A673 (cell line): ENCODE results near the gene MRFAP1. TPM values are rescaled to one million over a fixed set of nuclear protein-coding genes. Genes with fewer than 3 reads are reported as not detected.

Experiments used
- BruUV-seq: library from RNA; stranded (reverse); fragments of 400-500 nt; replicated peaks from 2 replicates; lab custom pipeline; 2021; lab: Mats Ljungman, UMichigan
- CTCF ChIA-PET: fragments of 300-600 bp; sonication (Branson Sonifier 250); formaldehyde crosslinking; loops from one replicate; lab custom pipeline; 2022; ENCODE audit warnings: antibody characterized with exemption; lab: Charles Lee
- POLR2A ChIA-PET: fragments of 300-600 bp; sonication (Branson Sonifier 250); formaldehyde crosslinking; loops from one replicate; lab custom pipeline; 2022; ENCODE audit warnings: antibody characterized with exemption; ENCODE audit not compliant: low non-redundant PET; lab: Charles Lee
- DNase-seq: peaks from one replicate; pipeline ENCODE4 v3.0.0-alpha.2; 2015; ENCODE audit warnings: low spot score
- H3K27ac ChIP-seq: fragments of 200-600 bp; sonication (generic); 2 replicates; pipeline ENCODE4 v1.5.1; 2016; ENCODE audit warnings: mixed run types, low read depth, mild to moderate bottlenecking, mixed read lengths, antibody characterized with exemption, low read length; ENCODE audit not compliant: poor library complexity, severe bottlenecking
- H3K27me3 ChIP-seq: fragments of 200-600 bp; sonication (generic); replicated peaks from 2 replicates; pipeline ENCODE4 v1.6.1; 2017; ENCODE audit warnings: mixed run types, low read depth, mild to moderate bottlenecking, mixed read lengths, antibody characterized with exemption, low read length; ENCODE audit not compliant: insufficient read depth, poor library complexity
- H3K36me3 ChIP-seq: fragments of 200-600 bp; sonication (generic); 2 replicates; pipeline ENCODE4 v1.6.1; 2016; ENCODE audit warnings: mixed run types, mild to moderate bottlenecking, mixed read lengths, antibody characterized with exemption, low read length; ENCODE audit not compliant: insufficient read depth, poor library complexity, severe bottlenecking
- H3K4me1 ChIP-seq: fragments of 200-600 bp; sonication (generic); 2 replicates; pipeline ENCODE4 v1.6.1; 2017; ENCODE audit warnings: mixed run types, mild to moderate bottlenecking, mixed read lengths, antibody characterized with exemption, low read length; ENCODE audit not compliant: insufficient read depth, poor library complexity, severe bottlenecking
- H3K4me3 ChIP-seq: fragments of 200-600 bp; sonication (generic); 2 replicates; pipeline ENCODE4 v1.5.1; 2016; ENCODE audit warnings: low read depth, mixed run types, mild to moderate bottlenecking, mixed read lengths, low read length; ENCODE audit not compliant: poor library complexity, severe bottlenecking
- H3K9me3 ChIP-seq: fragments of 200-600 bp; sonication (generic); 2 replicates; pipeline ENCODE4 v1.6.1; 2016; ENCODE audit warnings: mixed run types, low read depth, mild to moderate bottlenecking, mixed read lengths, antibody characterized with exemption, low read length; ENCODE audit not compliant: poor library complexity, severe bottlenecking
- CTCF ChIP-seq: fragments of 300-800, 200-600 bp; sonication (generic); conservative IDR thresholded peaks from 2 replicates; pipeline ENCODE4 v1.5.1; 2017; ENCODE audit warnings: low read depth, mild to moderate bottlenecking, antibody characterized with exemption, low read length, moderate library complexity, mixed read lengths
- EZH2 ChIP-seq: fragments of 200-600 bp; sonication (generic); IDR thresholded peaks from 2 replicates; pipeline ENCODE4 v1.6.1; 2017; ENCODE audit warnings: borderline replicate concordance, low read depth, mild to moderate bottlenecking, mixed read lengths, antibody characterized with exemption, low read length; ENCODE audit not compliant: poor library complexity, severe bottlenecking
- intact Hi-C: fragments of 100-400 bp; cut with micrococcal nuclease; formaldehyde crosslinking; loops from one replicate; pipeline ENCODE4 v1.10.0; 2022; ENCODE audit not compliant: unreplicated experiment
- total RNA-seq: library from RNA; stranded (reverse); gene quantifications from 2 replicates; pipeline ENCODE4 v1.2.3, GENCODE V29; 2021

MRFAP1 gene
- total RNA-seq, 1 experiment from 2014 or later = 402 TPM

- intact Hi-C loops = no loop called here
- POLR2A ChIA-PET = no interaction called here
- H3K36me3 ChIP-seq = no peaks in the 10 kb centered on the region
- no peak for DNase-seq
- no peak for TF ChIP-seq CTCF
- no peak for TF ChIP-seq EZH2
- H3K27ac ChIP-seq = no peak overlapping the region
- CTCF ChIA-PET = no interaction called here
- no peaks in the 10 kb centered on the region for H3K27me3 ChIP-seq
- no TSS peak for BruUV-seq
- no peak overlapping the region for H3K4me3 ChIP-seq
- no peaks in the 10 kb centered on the region for H3K4me1 ChIP-seq
- peaks cover 5% of the 10 kb centered on the region for H3K9me3 ChIP-seq
Observed at GRCh38 chr4:6609415-6610079, 30.9 kb upstream of the MRFAP1 start.

DNA sequence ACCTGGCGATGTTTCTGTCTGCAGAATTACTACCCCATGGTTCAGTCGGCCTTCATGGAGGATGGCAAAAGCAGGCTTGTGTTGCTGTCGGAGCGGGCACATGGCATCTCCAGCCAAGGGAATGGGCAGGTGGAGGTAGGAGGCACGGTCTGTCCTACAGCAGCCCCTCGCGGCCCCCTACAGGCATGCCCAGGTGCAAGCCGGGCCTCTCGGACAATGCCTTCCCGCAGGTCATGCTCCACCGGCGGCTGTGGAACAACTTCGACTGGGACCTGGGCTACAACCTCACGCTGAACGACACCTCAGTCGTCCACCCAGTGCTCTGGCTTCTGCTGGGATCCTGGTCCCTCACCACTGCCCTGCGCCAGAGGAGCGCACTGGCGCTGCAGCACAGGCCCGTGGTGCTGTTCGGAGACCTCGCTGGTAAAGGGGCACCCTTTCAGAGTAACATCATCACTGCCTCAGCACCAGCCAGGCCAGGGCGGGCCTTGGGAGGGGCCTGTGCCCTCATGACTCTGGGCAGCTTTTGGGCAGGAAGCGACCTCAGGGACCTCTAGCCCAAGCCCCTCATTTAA lies 29.5 kb upstream of the MRFAP1 start:
- H3K36me3 ChIP-seq = no peaks in the 10 kb centered on the region
- CTCF ChIA-PET = no interaction called here
- DNase-seq = no peak

GRCh38 chr4:6612961-6613675 lies 27.4 kb upstream of the MRFAP1 start:
- H3K9me3 ChIP-seq = no peaks in the 10 kb centered on the region
- H3K4me3 ChIP-seq = no peak overlapping the region
- DNase-seq = no peak
- intact Hi-C loops = no loop called here
- H3K27me3 ChIP-seq = no peaks in the 10 kb centered on the region
- no peaks in the 10 kb centered on the region for H3K36me3 ChIP-seq
- BruUV-seq = no TSS peak
- H3K27ac ChIP-seq = no peak overlapping the region
- TF ChIP-seq EZH2 = no peak
- no peak for TF ChIP-seq CTCF
- ChIA-PET POLR2A (no interaction called here), CTCF (no interaction called here)
- no peaks in the 10 kb centered on the region for H3K4me1 ChIP-seq

More for the DNA sequence above, 29.5 kb upstream of the MRFAP1 start:
- Histone ChIP-seq H3K4me1 (no peaks in the 10 kb centered on the region), H3K27ac (no peak overlapping the region), H3K9me3 (no peaks in the 10 kb centered on the region), H3K4me3 (no peak overlapping the region), H3K27me3 (no peaks in the 10 kb centered on the region)
- intact Hi-C loops = no loop called here
- no peak for TF ChIP-seq CTCF
- TF ChIP-seq EZH2 = no peak
- POLR2A ChIA-PET = no interaction called here
- BruUV-seq = no TSS peak
